ENCODE data around the gene ADGRL1. TPM values are rescaled to one million over a fixed set of nuclear protein-coding genes. Genes with fewer than 3 reads are reported as not detected.
"Not testable (repeated sequence)": the region's sequence is repeated elsewhere in the genome, so short reads cannot be mapped to it uniquely, and the experiment has no call there.

Gene ADGRL1
- total and polyA plus RNA-seq, 2 donors (not counting 1 experiment from before 2014, with no cell fraction given), result 0.64 to 1.8 TPM

GRCh38 chr19:14249891-14250290, 43.9 kb upstream of the ADGRL1 start:
- H3K36me3 ChIP-seq (replicated peaks in 1 of 2; ENCODE audit: control extremely low read depth in 1 of 2, control insufficient read depth in 1 of 2, extremely low read depth in 1 of 2, insufficient read depth in 2 of 2, low read length in 1 of 2); H3K9ac ChIP-seq (ENCODE audit: low read length); H3K27me3 ChIP-seq (replicated peaks in 1 of 4; ENCODE audit: control extremely low read depth in 1 of 4, control insufficient read depth in 3 of 4, insufficient read depth in 4 of 4, low read length in 3 of 4); H3K9me3 ChIP-seq (ENCODE audit: control extremely low read depth in 1 of 3, control insufficient read depth in 2 of 3, insufficient read depth in 1 of 3, low read length in 2 of 3); H3K27ac ChIP-seq (ENCODE audit: low read length in 2 of 2); CTCF ChIA-PET; H3K4me3 ChIP-seq (ENCODE audit: control extremely low read depth in 1 of 5, extremely low read depth in 1 of 5, insufficient read depth in 1 of 5, low read depth in 2 of 5, low read length in 4 of 5); H3K27me3 Mint-ChIP-seq; H3K4me2 ChIP-seq (replicated peaks; ENCODE audit: low read depth, low read length, poor library complexity, severe bottlenecking); H4K20me1 ChIP-seq (ENCODE audit: control insufficient read depth, insufficient read depth, low read length, poor library complexity, severe bottlenecking); H3K9me3 Mint-ChIP-seq (ENCODE audit: insufficient read depth); H3K79me2 ChIP-seq (ENCODE audit: control insufficient read depth, insufficient read depth, low read length); H2AFZ ChIP-seq (ENCODE audit: insufficient read depth, low read depth, low read length, poor library complexity, severe bottlenecking); intact Hi-C loops (cut with micrococcal nuclease); DNase-seq; POLR2A ChIA-PET; ATAC-seq (ENCODE audit: low read depth): not testable (repeated sequence)
- Mint-ChIP-seq H3K27ac (peak overlapping the region; percentile 20), H3K4me1 (peaks cover 14% of the 10 kb centered on the region), H3K4me3 (peak overlapping the region; percentile 85)
- peaks cover 0 to 21% of the 10 kb centered on the region in 2 donors for H3K4me1 ChIP-seq (ENCODE audit: control insufficient read depth in 2 of 2, insufficient read depth in 2 of 2, low read length in 2 of 2)
- no CpG with 5 or more reads among the region's 2 CpGs for WGBS (ENCODE audit: insufficient coverage)

GRCh38 chr19:14249012-14249754, 43.2 kb upstream of the ADGRL1 start:
- H2AFZ ChIP-seq (ENCODE audit: insufficient read depth, low read depth, low read length, poor library complexity, severe bottlenecking), result peak overlapping the region; percentile 96
- H3K36me3 ChIP-seq (replicated peaks in 1 of 2; ENCODE audit: control extremely low read depth in 1 of 2, control insufficient read depth in 1 of 2, extremely low read depth in 1 of 2, insufficient read depth in 2 of 2, low read length in 1 of 2); H3K79me2 ChIP-seq (ENCODE audit: control insufficient read depth, insufficient read depth, low read length); intact Hi-C loops (cut with micrococcal nuclease); POLR2A ChIA-PET; H3K9me3 ChIP-seq (ENCODE audit: control extremely low read depth in 1 of 3, control insufficient read depth in 2 of 3, insufficient read depth in 1 of 3, low read length in 2 of 3); CTCF ChIA-PET; H3K27me3 ChIP-seq (replicated peaks in 1 of 4; ENCODE audit: control extremely low read depth in 1 of 4, control insufficient read depth in 3 of 4, insufficient read depth in 4 of 4, low read length in 3 of 4); H4K20me1 ChIP-seq (ENCODE audit: control insufficient read depth, insufficient read depth, low read length, poor library complexity, severe bottlenecking); H3K9me3 Mint-ChIP-seq (ENCODE audit: insufficient read depth); H3K27me3 Mint-ChIP-seq: not testable (repeated sequence)
- Mint-ChIP-seq H3K27ac (peak overlapping the region; percentile 73), H3K4me3 (peak overlapping the region; percentile 85), H3K4me1 (peaks cover 14% of the 10 kb centered on the region)
- peak; percentile 29 for ATAC-seq (ENCODE audit: low read depth)
- H3K9ac ChIP-seq (ENCODE audit: low read length), result peak overlapping the region; percentile 61
- H3K4me1 ChIP-seq (ENCODE audit: control insufficient read depth in 2 of 2, insufficient read depth in 2 of 2, low read length in 2 of 2), result peaks cover 0 to 21% of the 10 kb centered on the region in 2 donors
- 0% methylated on average over 11 of the region's 39 CpGs for WGBS (ENCODE audit: insufficient coverage)
- H3K4me3 ChIP-seq (ENCODE audit: control extremely low read depth in 1 of 5, extremely low read depth in 1 of 5, insufficient read depth in 1 of 5, low read depth in 2 of 5, low read length in 4 of 5), result peak overlapping the region in 4 of 5 experiments; percentile 57 to 76 (median 62)
- peak overlapping the region; percentile 80 for H3K4me2 ChIP-seq (replicated peaks; ENCODE audit: low read depth, low read length, poor library complexity, severe bottlenecking)
- peak overlapping the region in 1 of 2 donors; percentile 26 for H3K27ac ChIP-seq (ENCODE audit: low read length in 2 of 2)
- peak; percentile 38 for DNase-seq

Measured in B cell (primary cell).